PC-3 (cell line): ENCODE measurements around the gene RANBP3. TPM values are rescaled to one million over a fixed set of nuclear protein-coding genes. Genes with fewer than 3 reads are reported as not detected.
A peak's percentile ranks its signal among the peaks of the same experiment; 100 is the strongest.
"Not testable (repeated sequence)": the region's sequence is repeated elsewhere in the genome, so short reads cannot be mapped to it uniquely, and the experiment has no call there.

Experiments
- ATAC-seq: fragments of 200-7000 bp; cut with Tn5 transposase; 2 replicates; pipeline ENCODE4 v1.9.1; 2020; ENCODE audit warnings: mild to moderate bottlenecking, moderate library complexity
- BruUV-seq: library from RNA; stranded (reverse); fragments of 400-500 nt; replicated peaks from 2 replicates; lab custom pipeline; 2021; lab: Mats Ljungman, UMichigan
- CTCF ChIA-PET: fragments of 300-600 bp; sonication (Branson Sonifier 250); formaldehyde crosslinking; loops from one replicate; lab custom pipeline; 2022; ENCODE audit warnings: antibody characterized with exemption; lab: Charles Lee
- POLR2A ChIA-PET: fragments of 300-600 bp; sonication (Branson Sonifier 250); formaldehyde crosslinking; loops from one replicate; lab custom pipeline; 2022; ENCODE audit warnings: antibody characterized with exemption; ENCODE audit not compliant: unreplicated experiment; lab: Charles Lee
- DNase-seq: peaks from one replicate; pipeline ENCODE4 v3.0.0-alpha.2; 2015
- H2AFZ ChIP-seq: fragments of 300-600 bp; sonication (generic); 2 replicates; pipeline ENCODE4 v1.6.0; 2016; ENCODE audit warnings: antibody characterized with exemption, low read length
- H3F3A ChIP-seq: fragments of 300-600 bp; sonication (generic); one replicate; pipeline ENCODE4 v1.6.0; 2017; ENCODE audit warnings: antibody characterized with exemption, low read length, control low read depth, mild to moderate bottlenecking; ENCODE audit not compliant: unreplicated experiment
- H3K27ac ChIP-seq: fragments of 300-600 bp; sonication (generic); 2 replicates; pipeline ENCODE4 v1.5.1; 2016; ENCODE audit warnings: mild to moderate bottlenecking, low read length
- H3K27me3 ChIP-seq: fragments of 300-600 bp; sonication (generic); 2 replicates; pipeline ENCODE4 v1.6.1; 2016; ENCODE audit warnings: low read length, mixed read lengths
- H3K36me3 ChIP-seq: fragments of 300-600 bp; sonication (generic); 2 replicates; pipeline ENCODE4 v1.6.1; 2016; ENCODE audit warnings: low read depth, mixed run types, low read length, mixed read lengths
- H3K4me1 ChIP-seq: fragments of 300-600 bp; sonication (generic); 2 replicates; pipeline ENCODE4 v1.5.1; 2016; ENCODE audit warnings: low read length; ENCODE audit not compliant: insufficient read depth
- H3K4me2 ChIP-seq: fragments of 300-600 bp; sonication (generic); 2 replicates; pipeline ENCODE4 v1.6.0; 2016; ENCODE audit warnings: low read length
- H3K4me3 ChIP-seq: fragments of 300-600 bp; sonication (generic); 2 replicates; pipeline ENCODE4 v1.5.1; 2016; ENCODE audit warnings: mild to moderate bottlenecking, low read length, mixed read lengths
- H3K79me2 ChIP-seq: fragments of 300-600 bp; sonication (generic); 2 replicates; pipeline ENCODE4 v1.6.1; 2017; ENCODE audit warnings: low read length, mixed read lengths
- H3K9ac ChIP-seq: fragments of 300-600 bp; sonication (generic); 2 replicates; pipeline ENCODE4 v1.6.0; 2016; ENCODE audit warnings: mild to moderate bottlenecking, low read length
- H3K9me2 ChIP-seq: fragments of 300-600 bp; sonication (generic); replicated peaks from 2 replicates; pipeline ENCODE4 v1.6.1; 2016; ENCODE audit warnings: mixed run types, low read length, mixed read lengths
- H3K9me3 ChIP-seq: fragments of 300-600 bp; sonication (generic); 2 replicates; pipeline ENCODE4 v1.6.1; 2016; ENCODE audit warnings: low read length, mixed read lengths
- H4K20me1 ChIP-seq: fragments of 300-600 bp; sonication (generic); 2 replicates; pipeline ENCODE4 v1.6.1; 2016; ENCODE audit warnings: low read length, mixed read lengths
- CTCF ChIP-seq: fragments of 300-600 bp; sonication (generic); conservative IDR thresholded peaks from 2 replicates; pipeline ENCODE4 v1.5.1; 2017; ENCODE audit warnings: antibody characterized with exemption, low read depth, mild to moderate bottlenecking, low read length
- EZH2 ChIP-seq: fragments of 300-600 bp; sonication (generic); IDR thresholded peaks from one replicate; pipeline ENCODE4 v1.6.1; 2017; ENCODE audit warnings: antibody characterized with exemption, mild to moderate bottlenecking, low read length; ENCODE audit not compliant: unreplicated experiment
- EZH2phosphoT487 ChIP-seq: fragments of 300-600 bp; sonication (generic); IDR thresholded peaks from 2 replicates; pipeline ENCODE4 v1.6.1; 2018; ENCODE audit warnings: mild to moderate bottlenecking, antibody characterized with exemption, low read length, borderline replicate concordance
- intact Hi-C: fragments of 100-400 bp; cut with micrococcal nuclease; formaldehyde crosslinking; loops from 2 replicates; pipeline ENCODE4 v1.9.0; 2023
- total RNA-seq: library from RNA; depleted of rRNA; stranded (reverse); fragments of >200 nt; gene quantifications from 2 replicates; pipeline ENCODE4 v1.2.3, GENCODE V29; 2014

RANBP3 gene
- total RNA-seq, 1 experiment from 2014 or later: 114 TPM

GRCh38 chr19:5961969-5962945 lies 15.7 kb downstream of the RANBP3 start:
- H4K20me1 ChIP-seq: peaks cover 72% of the 10 kb centered on the region
- BruUV-seq: no TSS peak
- no peaks in the 10 kb centered on the region for H3K9me3 ChIP-seq
- 0 out of 2 replicates have a peak overlapping the region, but pooled peaks have one; percentile 17 for H3K27ac ChIP-seq
- intact Hi-C loops: loop anchor here (2.0 kb wide), 1 partner anchor 47 kb away; the partner anchor contains the start of gene CAPS
- H3F3A ChIP-seq: no peaks in the 10 kb centered on the region
- TF ChIP-seq EZH2: no peak
- TF ChIP-seq CTCF: no peak
- TF ChIP-seq EZH2phosphoT487: no peak
- peaks cover 14% of the 10 kb centered on the region for H3K4me1 ChIP-seq
- ChIA-PET CTCF (interaction anchor here (0.5 kb wide), 1 partner anchor 130 kb away, joined by 4 read pairs; no protein-coding TSS in a partner anchor), POLR2A (interaction anchor here (0.5 kb wide), 1 partner anchor 410 kb away, joined by 3 read pairs; no protein-coding TSS in a partner anchor)
- peak overlapping the region; percentile 44 for H3K4me2 ChIP-seq
- ATAC-seq (peak; percentile 99), DNase-seq (peak; percentile 74)
- H3K36me3 ChIP-seq: peaks cover 26% of the 10 kb centered on the region; the same call in 1 of the 2 replicates
- H3K4me3 ChIP-seq: no peak overlapping the region
- H2AFZ ChIP-seq: no peak overlapping the region
- H3K27me3 ChIP-seq: no peaks in the 10 kb centered on the region
- no peaks in the 10 kb centered on the region for H3K9me2 ChIP-seq
- H3K79me2 ChIP-seq: peaks cover 100% of the 10 kb centered on the region
- H3K9ac ChIP-seq: no peak overlapping the region

GRCh38 chr19:5961641-5961968 lies 16.3 kb downstream of the RANBP3 start:
- H3F3A ChIP-seq, DNase-seq, H3K9me2 ChIP-seq, H3K27me3 ChIP-seq, H3K9ac ChIP-seq, H2AFZ ChIP-seq, intact Hi-C loops, CTCF ChIA-PET, H3K4me3 ChIP-seq, H3K9me3 ChIP-seq, ATAC-seq, BruUV-seq, POLR2A ChIA-PET: not testable (repeated sequence)
- H3K27ac ChIP-seq: 0 out of 2 replicates have a peak overlapping the region, but pooled peaks have one; percentile 1
- peaks cover 14% of the 10 kb centered on the region for H3K4me1 ChIP-seq
- peaks cover 100% of the 10 kb centered on the region for H3K79me2 ChIP-seq
- H3K4me2 ChIP-seq: peak overlapping the region; percentile 44
- peaks cover 71% of the 10 kb centered on the region for H4K20me1 ChIP-seq
- H3K36me3 ChIP-seq: peaks cover 20% of the 10 kb centered on the region; the same call in 1 of the 2 replicates

GRCh38 chr19:5960005-5961001 lies 17.6 kb downstream of the RANBP3 start:
- Histone ChIP-seq H3K36me3 (peaks cover 7% of the 10 kb centered on the region; the same call in 1 of the 2 replicates), H3K27ac (no peak overlapping the region), H3K9ac (no peak overlapping the region), H4K20me1 (peaks cover 71% of the 10 kb centered on the region), H3K27me3 (no peaks in the 10 kb centered on the region), H3K4me3 (no peak overlapping the region), H3K4me1 (peaks cover 14% of the 10 kb centered on the region), H2AFZ (no peak overlapping the region), H3K4me2 (no peak overlapping the region), H3F3A (no peaks in the 10 kb centered on the region), H3K9me2 (no peaks in the 10 kb centered on the region), H3K9me3 (no peaks in the 10 kb centered on the region), H3K79me2 (peaks cover 100% of the 10 kb centered on the region)
- no TSS peak for BruUV-seq
- TF ChIP-seq EZH2: no peak
- TF ChIP-seq CTCF: no peak
- no peak for TF ChIP-seq EZH2phosphoT487
- ATAC-seq: no peak
- POLR2A ChIA-PET: no interaction called here
- CTCF ChIA-PET: no interaction called here
- intact Hi-C loops: no loop called here
- no peak for DNase-seq
